Measurements from ENCODE around the gene SGK1. TPM values are rescaled to one million over a fixed set of nuclear protein-coding genes. Genes with fewer than 3 reads are reported as not detected.
"Not testable (repeated sequence)": the region's sequence is repeated elsewhere in the genome, so short reads cannot be mapped to it uniquely, and the experiment has no call there.

Gene SGK1
- total and polyA plus RNA-seq, 5 donors from 2014 or later: 3.6 to 193 (median 4.1) TPM

DNA sequence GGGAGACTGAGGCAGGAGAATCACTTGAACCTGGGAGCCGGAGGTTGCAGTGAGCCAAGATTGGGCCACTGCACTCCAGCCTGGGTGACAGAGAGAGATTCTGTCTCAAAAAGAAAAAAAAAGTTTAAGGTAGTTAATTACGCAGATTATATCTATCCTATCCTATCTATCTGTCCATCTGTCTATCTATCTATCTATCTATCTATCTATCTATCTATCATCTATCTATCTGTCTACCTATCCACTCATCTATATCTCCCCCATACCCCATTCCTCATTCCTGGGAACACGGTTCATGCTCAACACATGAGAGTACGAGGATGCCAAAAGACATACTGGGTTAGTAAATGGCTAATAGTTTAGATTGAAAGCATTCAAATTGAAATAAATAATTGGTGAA, 8.3 kb upstream of the SGK1 start:
- H3K27ac Mint-ChIP-seq; DNase-seq; H3K27me3 Mint-ChIP-seq; H3K36me3 ChIP-seq (ENCODE audit: control insufficient read depth, insufficient read depth, low read length); H3K9me3 ChIP-seq (ENCODE audit: control insufficient read depth in 2 of 2, low read length in 2 of 2); H3K4me1 Mint-ChIP-seq; H3K27me3 ChIP-seq (ENCODE audit: control insufficient read depth, insufficient read depth, low read length); H3K4me1 ChIP-seq (ENCODE audit: control insufficient read depth, insufficient read depth, low read length, poor library complexity, severe bottlenecking); H3K9me3 Mint-ChIP-seq; H3K4me3 Mint-ChIP-seq; ATAC-seq (ENCODE audit: low read depth in 2 of 2); H3K4me3 ChIP-seq (ENCODE audit: low read depth, low read length); H3K36me3 Mint-ChIP-seq; H3K27ac ChIP-seq (ENCODE audit: insufficient read depth, low read length, poor library complexity, severe bottlenecking): not testable (repeated sequence)

DNA sequence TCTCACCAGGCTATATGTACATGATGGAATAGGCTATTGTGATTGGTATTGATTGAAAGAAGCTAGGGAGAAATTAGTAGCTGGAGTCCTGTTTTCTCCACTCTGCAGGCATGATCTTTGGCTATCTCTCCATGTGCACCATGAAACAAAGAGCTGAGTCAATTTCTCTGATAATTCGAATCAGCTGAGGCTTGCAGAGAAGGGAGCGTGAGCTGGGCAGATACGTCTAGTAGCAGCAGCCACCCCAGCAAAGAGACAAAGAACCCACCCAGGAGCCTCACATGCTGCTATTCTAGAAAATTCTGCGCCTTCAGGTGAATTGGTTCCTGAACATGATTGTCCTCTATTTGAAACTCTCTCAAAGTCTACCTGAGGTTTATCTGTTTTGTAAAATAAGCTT, 6.9 kb upstream of the SGK1 start:
- Mint-ChIP-seq H3K4me3 (no peak overlapping the region), H3K4me1 (no peaks in the 10 kb centered on the region), H3K36me3 (no peaks in the 10 kb centered on the region), H3K27me3 (no peaks in the 10 kb centered on the region), H3K9me3 (peaks cover 0 to 7% (median 3%) of the 10 kb centered on the region in 7 donors), H3K27ac (peak overlapping the region in 1 of 3 donors; percentile 6)
- ATAC-seq (ENCODE audit: low read depth in 2 of 2): no peak
- H3K27ac ChIP-seq (ENCODE audit: insufficient read depth, low read length, poor library complexity, severe bottlenecking): no peak overlapping the region
- H3K4me3 ChIP-seq (ENCODE audit: low read depth, low read length): no peak overlapping the region
- DNase-seq: no peak
- no peaks in the 10 kb centered on the region for H3K27me3 ChIP-seq (ENCODE audit: control insufficient read depth, insufficient read depth, low read length)
- no peaks in the 10 kb centered on the region for H3K4me1 ChIP-seq (ENCODE audit: control insufficient read depth, insufficient read depth, low read length, poor library complexity, severe bottlenecking)
- H3K36me3 ChIP-seq (ENCODE audit: control insufficient read depth, insufficient read depth, low read length): no peaks in the 10 kb centered on the region
- H3K9me3 ChIP-seq (ENCODE audit: control insufficient read depth in 2 of 2, low read length in 2 of 2): peaks cover 0 to 7% of the 10 kb centered on the region in 2 experiments

- Mint-ChIP-seq H3K4me3 (no peak overlapping the region), H3K27me3 (no peaks in the 10 kb centered on the region), H3K36me3 (no peaks in the 10 kb centered on the region), H3K9me3 (peaks cover 0 to 8% (median 3%) of the 10 kb centered on the region in 7 donors), H3K27ac (peak overlapping the region in 1 of 3 donors; percentile 3), H3K4me1 (no peaks in the 10 kb centered on the region)
- ATAC-seq (ENCODE audit: low read depth in 2 of 2) (no peak), DNase-seq (no peak)
- H3K27me3 ChIP-seq (ENCODE audit: control insufficient read depth, insufficient read depth, low read length): no peaks in the 10 kb centered on the region
- no peak overlapping the region for H3K4me3 ChIP-seq (ENCODE audit: low read depth, low read length)
- no peak overlapping the region for H3K27ac ChIP-seq (ENCODE audit: insufficient read depth, low read length, poor library complexity, severe bottlenecking)
- no peaks in the 10 kb centered on the region for H3K4me1 ChIP-seq (ENCODE audit: control insufficient read depth, insufficient read depth, low read length, poor library complexity, severe bottlenecking)
- H3K36me3 ChIP-seq (ENCODE audit: control insufficient read depth, insufficient read depth, low read length): no peaks in the 10 kb centered on the region
- peaks cover 0 to 7% of the 10 kb centered on the region in 2 experiments for H3K9me3 ChIP-seq (ENCODE audit: control insufficient read depth in 2 of 2, low read length in 2 of 2)
These were observed 6.2 kb upstream of the SGK1 start for GRCh38 chr6:134324141-134324540.

- Mint-ChIP-seq H3K4me3 (no peak overlapping the region), H3K36me3 (no peaks in the 10 kb centered on the region), H3K27me3 (peaks cover 3% of the 10 kb centered on the region), H3K27ac (peak overlapping the region in 1 of 3 donors; percentile 3), H3K9me3 (peaks cover 0 to 8% (median 3%) of the 10 kb centered on the region in 7 donors), H3K4me1 (no peaks in the 10 kb centered on the region)
- DNase-seq: no peak
- Histone ChIP-seq H3K27me3 (ENCODE audit: control insufficient read depth, insufficient read depth, low read length) (peaks cover 2% of the 10 kb centered on the region), H3K4me1 (ENCODE audit: control insufficient read depth, insufficient read depth, low read length, poor library complexity, severe bottlenecking) (no peaks in the 10 kb centered on the region), H3K36me3 (ENCODE audit: control insufficient read depth, insufficient read depth, low read length) (no peaks in the 10 kb centered on the region), H3K9me3 (ENCODE audit: control insufficient read depth in 2 of 2, low read length in 2 of 2) (peaks cover 0 to 7% of the 10 kb centered on the region in 2 experiments), H3K27ac (ENCODE audit: insufficient read depth, low read length, poor library complexity, severe bottlenecking) (no peak overlapping the region), H3K4me3 (ENCODE audit: low read depth, low read length) (no peak overlapping the region)
- ATAC-seq (ENCODE audit: low read depth in 2 of 2): no peak
These were observed 5.8 kb upstream of the SGK1 start for GRCh38 chr6:134323698-134324097.

DNA sequence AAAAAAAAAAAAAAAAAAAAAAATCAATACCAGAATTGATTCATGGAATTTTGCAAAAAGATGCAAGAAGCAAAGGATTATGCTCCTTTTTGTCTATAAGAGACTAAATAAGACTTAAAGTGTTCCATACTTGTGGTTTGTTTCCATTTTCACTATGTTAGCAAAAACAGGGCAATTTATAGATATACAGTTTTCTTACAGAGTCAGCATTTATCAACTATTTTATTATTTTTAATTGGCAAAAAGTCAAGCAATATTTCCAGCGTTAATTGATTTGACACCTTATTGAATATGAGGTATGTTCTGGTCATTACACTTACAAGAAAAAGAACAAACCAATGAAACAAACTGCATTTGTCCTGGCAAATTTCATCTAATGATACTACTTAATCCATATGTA, 5.4 kb upstream of the SGK1 start:
- Histone ChIP-seq H3K4me3 (ENCODE audit: low read depth, low read length) (no peak overlapping the region), H3K27me3 (ENCODE audit: control insufficient read depth, insufficient read depth, low read length) (peaks cover 3% of the 10 kb centered on the region), H3K9me3 (ENCODE audit: control insufficient read depth in 2 of 2, low read length in 2 of 2) (peaks cover 0 to 7% of the 10 kb centered on the region in 2 experiments), H3K27ac (ENCODE audit: insufficient read depth, low read length, poor library complexity, severe bottlenecking) (no peak overlapping the region), H3K4me1 (ENCODE audit: control insufficient read depth, insufficient read depth, low read length, poor library complexity, severe bottlenecking) (no peaks in the 10 kb centered on the region), H3K36me3 (ENCODE audit: control insufficient read depth, insufficient read depth, low read length) (no peaks in the 10 kb centered on the region)
- H3K9me3 Mint-ChIP-seq: peaks cover 0 to 8% (median 2%) of the 10 kb centered on the region in 7 donors
- H3K4me1 Mint-ChIP-seq: peaks cover 0 to 1% (median under 1%) of the 10 kb centered on the region in 4 donors
- H3K27ac Mint-ChIP-seq: no peak overlapping the region
- no peak overlapping the region for H3K4me3 Mint-ChIP-seq
- DNase-seq (no peak), ATAC-seq (ENCODE audit: low read depth in 2 of 2) (no peak)
- peaks cover 6% of the 10 kb centered on the region for H3K27me3 Mint-ChIP-seq
- no peaks in the 10 kb centered on the region for H3K36me3 Mint-ChIP-seq

DNA sequence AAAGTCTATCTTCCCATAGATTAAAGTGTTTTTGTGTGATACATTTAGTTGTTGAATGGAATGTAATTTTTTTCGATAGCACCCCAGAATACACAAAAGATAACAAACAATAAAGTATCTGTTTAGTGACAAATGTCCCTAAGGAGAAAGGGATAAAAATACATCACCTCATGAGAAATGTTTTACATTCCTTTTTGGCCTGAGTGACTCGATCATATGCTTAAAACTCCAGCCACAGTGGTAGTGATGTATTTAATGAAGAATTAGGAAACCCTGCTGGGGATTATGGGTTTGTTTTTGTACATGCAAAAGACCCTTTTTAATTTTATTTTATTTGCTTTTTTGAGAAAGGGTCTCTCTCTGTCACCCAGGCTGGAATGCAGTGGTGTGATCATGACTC, 4.3 kb upstream of the SGK1 start:
- no peak overlapping the region for H3K4me3 Mint-ChIP-seq
- peaks cover 9% of the 10 kb centered on the region for H3K4me1 ChIP-seq (ENCODE audit: control insufficient read depth, insufficient read depth, low read length, poor library complexity, severe bottlenecking)
- peaks cover 5 to 11% (median 9%) of the 10 kb centered on the region in 4 donors for H3K4me1 Mint-ChIP-seq
- H3K9me3 ChIP-seq (ENCODE audit: control insufficient read depth in 2 of 2, low read length in 2 of 2): peaks cover 0 to 7% of the 10 kb centered on the region in 2 experiments
- ATAC-seq (ENCODE audit: low read depth in 2 of 2): no peak
- H3K27me3 ChIP-seq (ENCODE audit: control insufficient read depth, insufficient read depth, low read length): peaks cover 5% of the 10 kb centered on the region
- H3K4me3 ChIP-seq (ENCODE audit: low read depth, low read length): no peak overlapping the region
- H3K27ac Mint-ChIP-seq: no peak overlapping the region
- peaks cover 0 to 8% (median 2%) of the 10 kb centered on the region in 7 donors for H3K9me3 Mint-ChIP-seq
- H3K27me3 Mint-ChIP-seq: peaks cover 16% of the 10 kb centered on the region
- H3K36me3 ChIP-seq (ENCODE audit: control insufficient read depth, insufficient read depth, low read length): no peaks in the 10 kb centered on the region
- no peak for DNase-seq
- H3K27ac ChIP-seq (ENCODE audit: insufficient read depth, low read length, poor library complexity, severe bottlenecking): no peak overlapping the region
- no peaks in the 10 kb centered on the region for H3K36me3 Mint-ChIP-seq

DNA sequence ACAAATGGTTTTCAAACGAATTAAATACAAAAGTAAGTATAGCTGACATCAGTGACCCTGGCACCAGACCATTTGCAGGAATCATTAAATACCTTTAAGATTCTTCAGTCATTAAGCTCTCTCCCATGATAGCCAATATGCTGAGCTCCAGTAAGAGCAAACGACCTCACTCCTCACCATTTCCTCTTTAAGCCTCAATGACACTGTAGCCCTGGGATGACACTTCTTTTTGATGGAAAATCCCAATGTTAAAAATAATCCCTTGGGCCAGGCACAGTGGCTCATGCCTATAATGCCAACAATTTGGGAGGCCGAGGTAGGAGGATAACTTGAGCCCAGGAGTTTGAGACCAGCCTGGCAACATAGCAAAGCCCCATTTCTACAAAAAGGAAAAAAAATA, 3.3 kb upstream of the SGK1 start:
- Mint-ChIP-seq H3K4me1 (peaks cover 5 to 16% (median 12%) of the 10 kb centered on the region in 4 donors), H3K36me3 (no peaks in the 10 kb centered on the region), H3K27ac (no peak overlapping the region), H3K4me3 (no peak overlapping the region), H3K27me3 (peaks cover 22% of the 10 kb centered on the region), H3K9me3 (peaks cover 0 to 6% (median 2%) of the 10 kb centered on the region in 7 donors)
- peaks cover 6% of the 10 kb centered on the region for H3K27me3 ChIP-seq (ENCODE audit: control insufficient read depth, insufficient read depth, low read length)
- no peak overlapping the region for H3K4me3 ChIP-seq (ENCODE audit: low read depth, low read length)
- H3K36me3 ChIP-seq (ENCODE audit: control insufficient read depth, insufficient read depth, low read length): no peaks in the 10 kb centered on the region
- H3K9me3 ChIP-seq (ENCODE audit: control insufficient read depth in 2 of 2, low read length in 2 of 2): peaks cover 0 to 7% of the 10 kb centered on the region in 2 experiments
- H3K27ac ChIP-seq (ENCODE audit: insufficient read depth, low read length, poor library complexity, severe bottlenecking): no peak overlapping the region
- no peak for DNase-seq
- no peak for ATAC-seq (ENCODE audit: low read depth in 2 of 2)
- peaks cover 12% of the 10 kb centered on the region for H3K4me1 ChIP-seq (ENCODE audit: control insufficient read depth, insufficient read depth, low read length, poor library complexity, severe bottlenecking)

- H3K36me3 ChIP-seq (ENCODE audit: control insufficient read depth, insufficient read depth, low read length); DNase-seq; H3K27ac Mint-ChIP-seq; H3K9me3 Mint-ChIP-seq; H3K27ac ChIP-seq (ENCODE audit: insufficient read depth, low read length, poor library complexity, severe bottlenecking); H3K4me3 Mint-ChIP-seq; H3K36me3 Mint-ChIP-seq; H3K4me3 ChIP-seq (ENCODE audit: low read depth, low read length); H3K27me3 ChIP-seq (ENCODE audit: control insufficient read depth, insufficient read depth, low read length); ATAC-seq (ENCODE audit: low read depth in 2 of 2); H3K9me3 ChIP-seq (ENCODE audit: control insufficient read depth in 2 of 2, low read length in 2 of 2): not testable (repeated sequence)
- Mint-ChIP-seq H3K27me3 (peaks cover 38% of the 10 kb centered on the region), H3K4me1 (peaks cover 5 to 18% (median 12%) of the 10 kb centered on the region in 4 donors)
- H3K4me1 ChIP-seq (ENCODE audit: control insufficient read depth, insufficient read depth, low read length, poor library complexity, severe bottlenecking): peaks cover 12% of the 10 kb centered on the region
These were observed 1.8 kb upstream of the SGK1 start for GRCh38 chr6:134319686-134320085.

Measured in CD4-positive, CD25-positive, alpha-beta regulatory T cell (primary cell).